Left hindlimb (tissue), 1 donor: ENCODE measurements around the gene TRIM5.
A peak's percentile ranks its signal among the peaks of the same experiment; 100 is the strongest.
"Not testable (repeated sequence)": the region's sequence is repeated elsewhere in the genome, so short reads cannot be mapped to it uniquely, and the experiment has no call there.

Source experiments
- DNase-seq: peaks from one replicate; pipeline ENCODE4 v3.0.0-alpha.2; 2018

Gene TRIM5, protein sequence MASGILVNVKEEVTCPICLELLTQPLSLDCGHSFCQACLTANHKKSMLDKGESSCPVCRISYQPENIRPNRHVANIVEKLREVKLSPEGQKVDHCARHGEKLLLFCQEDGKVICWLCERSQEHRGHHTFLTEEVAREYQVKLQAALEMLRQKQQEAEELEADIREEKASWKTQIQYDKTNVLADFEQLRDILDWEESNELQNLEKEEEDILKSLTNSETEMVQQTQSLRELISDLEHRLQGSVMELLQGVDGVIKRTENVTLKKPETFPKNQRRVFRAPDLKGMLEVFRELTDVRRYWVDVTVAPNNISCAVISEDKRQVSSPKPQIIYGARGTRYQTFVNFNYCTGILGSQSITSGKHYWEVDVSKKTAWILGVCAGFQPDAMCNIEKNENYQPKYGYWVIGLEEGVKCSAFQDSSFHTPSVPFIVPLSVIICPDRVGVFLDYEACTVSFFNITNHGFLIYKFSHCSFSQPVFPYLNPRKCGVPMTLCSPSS

DNA sequence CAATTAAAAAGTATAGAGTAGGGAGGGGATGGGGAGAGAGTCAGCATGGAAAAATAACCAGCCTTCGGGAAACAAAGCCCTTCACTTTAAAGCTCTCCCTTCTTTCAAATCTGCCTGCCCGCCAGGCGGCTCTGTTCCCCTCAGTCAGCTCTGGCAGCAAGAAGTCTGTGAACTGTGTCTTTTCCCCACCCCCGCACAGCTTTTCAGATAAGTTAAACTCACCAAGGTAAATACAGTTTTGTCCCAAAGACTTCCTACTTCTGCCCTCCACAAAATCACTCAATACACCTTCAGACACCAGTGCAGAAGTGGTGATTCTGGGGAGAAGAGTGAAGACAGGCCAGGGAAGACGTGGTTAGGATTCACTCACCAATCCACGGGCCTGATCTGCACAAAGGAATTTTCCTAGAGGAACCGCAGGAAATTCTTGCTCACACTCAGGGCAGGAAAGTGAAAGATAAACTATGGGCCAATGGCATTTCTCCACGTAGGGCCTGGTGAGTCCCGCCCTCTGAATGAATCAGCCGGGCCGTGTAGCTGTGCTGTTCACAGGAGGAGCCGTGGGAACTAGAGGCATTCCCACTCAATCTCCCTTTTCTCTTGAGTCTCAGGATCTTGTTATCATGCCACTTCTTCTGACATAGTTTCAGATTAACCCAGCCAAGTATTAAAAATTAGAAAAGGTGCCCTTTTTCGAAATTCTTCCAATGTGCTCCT is at the start of gene TRIM5:
TSS of gene TRIM5 (minus strand) at position 429 of the 717 bp plus-strand sequence. CDS start 4,897 bp downstream, outside the sequence.
- peak; percentile 90 for DNase-seq

DNA sequence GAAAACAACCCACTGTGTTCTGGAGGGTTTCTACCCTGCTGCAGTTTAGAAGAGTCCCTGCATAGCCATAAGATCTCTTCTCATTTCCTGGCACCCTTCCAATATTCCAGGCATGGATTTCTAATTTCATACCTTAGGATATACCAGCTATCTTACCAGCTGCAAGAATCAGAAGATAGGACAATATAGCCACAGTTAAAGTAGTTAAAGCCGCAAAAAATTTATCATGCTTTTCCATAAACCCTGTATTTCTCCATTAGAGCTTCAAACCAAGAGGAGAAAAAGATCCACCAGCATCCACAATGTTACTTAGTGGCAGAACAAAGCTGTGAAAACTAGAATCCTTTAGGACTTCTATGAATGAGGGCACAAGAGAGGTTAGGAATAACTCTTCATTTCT is 42.8 kb upstream of the TRIM5 start:
- no peak for DNase-seq

DNA sequence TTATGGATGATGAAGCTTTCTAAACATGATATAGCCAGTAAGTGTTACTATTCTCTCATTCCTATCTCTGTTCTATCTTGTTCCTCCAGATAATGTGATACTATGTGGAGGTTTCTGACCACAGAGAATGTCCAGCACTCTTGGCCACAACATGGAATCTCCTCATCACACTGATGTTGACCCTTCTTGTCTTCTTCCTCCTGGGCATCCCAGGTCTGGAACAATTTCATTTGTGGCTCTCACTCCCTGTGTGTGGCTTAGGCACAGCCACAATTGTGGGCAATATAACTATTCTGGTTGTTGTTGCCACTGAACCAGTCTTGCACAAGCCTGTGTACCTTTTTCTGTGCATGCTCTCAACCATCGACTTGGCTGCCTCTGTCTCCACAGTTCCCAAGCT is 41.5 kb upstream of the TRIM5 start:
- DNase-seq = no peak

DNA sequence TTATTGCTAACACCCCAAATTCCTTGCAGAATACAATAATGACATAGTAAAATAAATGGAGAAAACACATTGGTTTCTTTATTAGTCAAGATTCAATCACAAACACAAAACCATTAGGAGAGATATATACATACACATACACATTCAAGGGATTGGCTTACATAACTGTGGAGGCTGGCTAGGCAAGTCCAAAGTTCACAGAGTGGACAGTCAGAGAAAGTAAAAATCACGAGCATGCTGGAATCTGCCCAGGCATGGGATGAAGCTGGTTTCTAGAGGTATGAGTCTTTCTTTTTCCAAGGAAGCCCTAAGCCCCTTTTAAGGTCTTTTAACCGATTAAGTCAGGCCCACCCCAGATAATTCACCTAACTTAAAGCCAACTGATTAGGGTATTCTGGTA is 37.7 kb upstream of the TRIM5 start:
- DNase-seq = no peak

DNA sequence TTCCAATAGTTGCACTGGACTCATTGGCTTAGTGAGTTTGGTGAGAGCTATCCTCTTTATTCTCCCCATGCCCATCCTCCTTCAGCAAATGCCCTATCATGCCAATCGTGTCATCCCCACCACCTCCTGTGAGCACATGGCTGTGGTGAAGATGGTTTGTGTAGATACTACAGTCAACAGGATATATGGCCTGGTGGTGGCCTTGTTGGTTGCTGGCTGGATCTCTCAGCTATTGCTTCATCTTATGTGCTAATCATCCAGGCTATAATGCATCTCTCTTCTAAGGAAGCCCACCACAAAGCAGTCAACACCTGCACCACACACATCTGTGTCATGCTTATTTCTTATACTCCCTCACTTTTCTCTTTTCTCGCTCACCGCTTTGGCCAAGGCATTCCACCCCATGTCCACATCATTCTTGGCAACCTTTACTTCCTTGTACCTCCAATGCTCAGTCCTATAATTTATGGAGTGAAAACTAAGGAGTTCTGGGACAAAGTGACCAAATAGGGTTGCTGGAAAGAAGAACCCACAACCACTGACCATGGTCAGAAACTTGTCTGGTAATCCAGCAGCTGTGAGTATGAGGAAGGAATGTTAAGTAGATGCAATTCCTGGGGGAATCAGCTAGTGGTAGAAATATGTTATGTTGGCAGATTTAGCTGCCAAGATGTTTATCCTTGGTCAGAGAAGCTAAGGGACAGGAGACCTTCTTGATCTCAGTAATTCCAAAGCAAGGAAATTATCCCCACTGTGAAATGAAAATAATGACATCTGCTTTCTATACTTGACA is 35.0 kb upstream of the TRIM5 start:
- no peak for DNase-seq

DNA sequence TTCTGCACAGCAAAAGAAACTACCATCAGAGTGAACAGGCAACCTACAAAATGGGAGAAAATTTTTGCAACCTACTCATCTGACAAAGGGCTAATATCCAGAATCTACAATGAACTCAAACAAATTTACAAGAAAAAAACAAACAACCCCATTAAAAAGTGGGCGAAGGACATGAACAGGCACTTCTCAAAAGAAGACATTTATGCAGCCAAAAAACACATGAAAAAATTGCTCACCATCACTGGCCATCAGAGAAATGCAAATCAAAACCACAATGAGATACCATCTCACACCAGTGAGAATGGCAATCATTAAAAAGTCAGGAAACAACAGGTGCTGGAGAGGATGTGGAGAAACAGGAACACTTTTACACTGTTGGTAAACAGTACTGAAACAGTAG is 31.6 kb upstream of the TRIM5 start:
- DNase-seq = not testable (repeated sequence)

DNA sequence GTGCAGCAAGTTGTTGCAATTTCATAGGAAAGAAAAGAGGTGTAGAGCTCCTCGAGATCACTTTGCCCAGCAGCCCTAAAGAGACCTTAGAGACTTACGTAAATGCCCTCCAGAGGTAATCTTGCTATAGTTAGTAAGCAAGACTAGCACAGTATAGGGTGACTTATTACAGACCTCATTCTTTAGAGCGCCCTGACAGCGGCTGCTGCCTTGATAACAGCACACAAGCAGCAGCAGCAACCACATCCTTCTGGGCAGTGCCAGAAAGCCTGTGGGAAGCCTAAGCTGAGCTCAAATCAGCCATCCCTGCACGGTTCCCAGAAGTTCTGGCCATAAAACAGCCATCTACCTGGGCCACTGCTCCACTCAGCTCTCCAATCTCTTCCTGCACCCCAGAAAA is 28.8 kb upstream of the TRIM5 start:
- DNase-seq = no peak

DNA sequence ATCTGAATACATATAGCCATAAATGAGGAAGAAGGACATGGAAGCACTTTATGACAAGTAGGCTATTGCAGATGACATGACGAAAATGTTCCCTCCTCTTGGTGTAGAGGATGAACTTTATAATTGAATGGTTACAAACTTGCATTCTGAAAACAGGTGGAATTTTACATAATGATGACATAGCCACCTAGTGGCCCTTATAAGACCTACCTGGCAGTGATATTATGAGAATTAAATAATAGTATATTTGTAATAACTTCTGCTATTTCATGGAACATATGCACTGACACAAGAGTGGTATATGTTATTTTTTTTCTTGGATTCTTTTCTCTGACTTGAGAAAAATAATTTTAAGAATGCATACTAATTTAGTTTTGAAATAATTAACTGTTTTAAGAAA is 27.6 kb upstream of the TRIM5 start:
- no peak for DNase-seq

DNA sequence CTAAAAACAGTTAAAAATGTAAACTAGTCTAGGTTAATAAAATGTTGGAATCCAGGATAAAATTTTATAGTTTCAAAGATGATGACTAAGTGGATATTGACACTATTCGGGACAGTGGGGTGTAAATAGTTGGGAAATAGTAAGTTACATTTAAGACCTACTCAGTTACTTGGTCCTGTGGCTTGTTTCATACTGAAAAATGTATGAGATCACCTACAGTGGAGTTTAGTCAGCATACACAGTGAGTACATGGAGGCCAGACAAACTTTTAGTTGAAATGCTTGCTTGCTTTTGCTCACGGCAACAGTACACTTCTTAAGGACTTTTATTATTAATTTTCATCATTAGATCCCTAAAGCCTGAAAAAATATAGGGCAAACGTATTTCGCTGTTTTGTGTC is 20.8 kb upstream of the TRIM5 start:
- no peak for DNase-seq

DNA sequence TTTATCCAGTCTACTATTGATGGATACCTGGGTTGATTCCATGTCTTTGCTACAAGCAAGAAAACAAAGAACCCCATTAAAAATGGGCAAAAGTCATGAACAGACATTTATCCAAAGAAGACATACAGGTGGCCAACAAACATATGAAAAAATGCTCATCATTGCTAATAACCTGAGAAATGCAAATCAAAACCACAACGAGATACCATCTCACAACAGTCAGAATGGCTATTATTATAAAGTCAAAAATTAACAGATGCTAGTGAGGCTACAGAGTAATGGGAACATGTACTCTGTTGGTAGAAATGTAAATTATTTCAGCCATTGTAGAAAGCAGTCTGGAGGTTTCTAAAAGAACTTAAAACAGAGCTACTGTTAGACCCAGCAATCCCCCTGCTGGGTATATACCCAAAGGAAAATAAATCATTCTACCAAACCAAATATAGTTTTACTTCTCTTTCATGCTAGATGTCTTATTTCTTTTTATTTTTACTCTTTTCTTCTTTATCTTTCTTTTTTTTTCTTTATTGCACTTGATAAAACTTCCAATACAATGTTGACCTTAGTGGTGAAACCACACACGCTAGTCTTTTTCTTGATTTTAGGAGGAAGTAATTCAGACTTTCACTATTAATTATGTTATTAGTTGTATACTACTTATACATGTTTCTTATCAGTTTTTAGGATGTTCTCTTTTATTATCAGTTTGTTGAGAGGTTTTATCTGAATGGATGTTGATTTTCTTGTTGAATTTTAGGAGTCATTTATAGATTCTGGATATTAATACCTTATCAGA is 19.1 kb upstream of the TRIM5 start:
- no peak for DNase-seq

DNA sequence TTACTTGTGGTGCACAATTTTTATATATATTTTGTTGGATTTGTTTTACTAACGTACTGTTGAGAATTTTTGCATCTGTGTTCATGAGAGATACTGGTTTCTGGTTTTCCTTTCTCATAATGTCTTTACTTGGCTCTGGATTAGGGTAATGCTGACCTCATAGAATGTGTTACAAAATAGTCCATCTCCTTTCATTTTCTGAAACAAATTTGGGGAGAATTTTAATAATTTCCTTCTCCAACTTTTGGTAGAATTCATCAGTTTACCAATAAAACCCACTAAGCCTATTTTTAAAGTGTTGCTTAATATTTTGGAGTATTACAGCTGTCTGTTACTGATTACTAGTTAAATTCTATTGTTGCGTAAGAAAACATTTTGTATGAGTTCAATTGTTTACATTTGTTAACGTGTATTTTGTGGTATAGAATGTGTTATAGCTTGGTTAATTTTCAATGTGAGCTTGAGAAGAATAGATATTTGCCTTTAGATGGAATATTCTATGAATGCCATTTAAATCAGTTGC is 16.2 kb upstream of the TRIM5 start:
- DNase-seq = no peak

DNA sequence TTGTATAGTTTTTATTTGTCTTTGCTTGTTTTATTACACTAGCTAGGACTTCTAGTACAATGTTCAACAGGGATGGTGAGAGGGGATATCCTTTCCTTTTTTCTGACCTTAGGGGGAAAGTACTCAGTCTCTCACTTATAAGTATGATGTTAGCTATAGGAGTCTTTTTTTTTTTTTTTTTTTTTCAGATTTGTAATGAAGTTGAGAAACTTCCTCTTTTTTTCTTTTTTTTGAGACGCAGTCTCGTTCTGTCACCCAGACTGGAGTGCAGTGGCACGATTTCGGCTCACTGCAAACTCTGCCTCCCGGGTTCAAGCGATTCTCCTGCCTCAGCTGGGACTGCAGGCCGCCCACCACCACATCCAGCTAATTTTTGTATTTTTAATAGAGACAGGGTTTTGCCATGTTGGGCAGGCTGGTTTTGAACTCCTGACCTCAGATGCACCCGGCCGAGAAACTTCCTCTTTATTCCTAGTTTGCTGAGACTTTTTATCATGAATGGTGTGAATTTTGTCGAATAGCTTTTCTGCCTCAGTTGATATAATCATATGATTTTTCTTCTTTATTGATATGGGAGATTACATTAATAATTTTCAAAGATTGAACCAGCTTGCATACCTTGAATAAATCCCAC is 15.7 kb upstream of the TRIM5 start:
- no peak for DNase-seq

DNA sequence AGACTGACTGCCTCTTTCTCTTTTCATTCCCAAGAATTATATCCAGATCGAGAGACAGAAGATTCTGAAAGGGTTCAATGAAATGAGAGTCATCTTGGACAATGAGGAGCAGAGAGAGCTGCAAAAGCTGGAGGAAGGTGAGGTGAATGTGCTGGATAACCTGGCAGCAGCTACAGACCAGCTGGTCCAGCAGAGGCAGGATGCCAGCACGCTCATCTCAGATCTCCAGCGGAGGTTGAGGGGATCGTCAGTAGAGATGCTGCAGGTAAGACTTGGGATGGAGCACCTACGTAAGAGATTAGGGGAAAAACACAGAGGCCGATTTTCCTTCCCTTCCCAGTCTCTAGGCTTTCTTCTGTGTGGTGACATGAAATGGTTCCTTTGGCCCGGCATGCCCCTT is 13.4 kb upstream of the TRIM5 start:
- no peak for DNase-seq

DNA sequence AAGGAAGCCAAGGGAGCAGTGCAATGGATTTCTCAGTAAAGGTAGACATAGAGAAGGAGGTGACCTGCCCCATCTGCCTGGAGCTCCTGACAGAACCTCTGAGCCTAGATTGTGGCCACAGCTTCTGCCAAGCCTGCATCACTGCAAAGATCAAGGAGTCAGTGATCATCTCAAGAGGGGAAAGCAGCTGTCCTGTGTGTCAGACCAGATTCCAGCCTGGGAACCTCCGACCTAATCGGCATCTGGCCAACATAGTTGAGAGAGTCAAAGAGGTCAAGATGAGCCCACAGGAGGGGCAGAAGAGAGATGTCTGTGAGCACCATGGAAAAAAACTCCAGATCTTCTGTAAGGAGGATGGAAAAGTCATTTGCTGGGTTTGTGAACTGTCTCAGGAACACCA is 11.3 kb upstream of the TRIM5 start:
- DNase-seq = no peak

DNA sequence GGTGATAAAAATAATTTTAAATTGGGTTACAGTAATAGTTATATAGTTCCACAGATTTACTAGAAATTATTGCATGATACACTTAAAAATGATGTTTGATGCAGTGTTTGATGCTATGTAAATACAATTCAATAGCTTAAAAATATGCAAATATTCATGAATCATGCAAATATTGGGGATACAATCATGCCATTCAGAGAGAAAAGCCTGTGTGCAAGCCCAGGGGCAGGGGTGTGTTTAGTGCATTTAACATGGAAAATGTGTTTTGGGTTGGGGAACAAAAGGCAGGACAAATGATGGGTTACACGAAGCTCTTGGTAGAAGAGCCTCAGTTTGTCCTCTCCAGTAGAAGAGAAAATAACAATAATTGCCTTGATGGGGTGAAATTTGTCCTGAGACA is 10.7 kb upstream of the TRIM5 start:
- DNase-seq = no peak

DNA sequence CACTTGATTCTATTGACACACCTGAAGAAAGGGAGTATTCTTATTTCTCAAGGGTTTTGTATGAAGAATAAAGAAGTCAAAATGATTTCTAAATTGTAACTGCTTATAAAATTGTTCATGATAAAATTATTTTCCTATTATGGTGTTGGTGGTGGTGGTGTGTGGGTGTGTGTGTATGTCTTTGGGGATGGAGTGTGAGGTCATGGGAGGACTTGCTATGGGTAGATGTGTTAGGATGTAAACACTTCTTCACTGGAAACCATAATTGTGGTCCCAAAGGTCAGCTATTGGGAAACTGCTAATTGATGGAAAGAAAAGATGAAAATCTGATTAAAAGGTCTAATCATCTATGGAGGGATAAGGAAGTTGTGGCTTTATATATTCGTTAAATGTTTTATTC is 9.8 kb upstream of the TRIM5 start:
- DNase-seq = no peak

DNA sequence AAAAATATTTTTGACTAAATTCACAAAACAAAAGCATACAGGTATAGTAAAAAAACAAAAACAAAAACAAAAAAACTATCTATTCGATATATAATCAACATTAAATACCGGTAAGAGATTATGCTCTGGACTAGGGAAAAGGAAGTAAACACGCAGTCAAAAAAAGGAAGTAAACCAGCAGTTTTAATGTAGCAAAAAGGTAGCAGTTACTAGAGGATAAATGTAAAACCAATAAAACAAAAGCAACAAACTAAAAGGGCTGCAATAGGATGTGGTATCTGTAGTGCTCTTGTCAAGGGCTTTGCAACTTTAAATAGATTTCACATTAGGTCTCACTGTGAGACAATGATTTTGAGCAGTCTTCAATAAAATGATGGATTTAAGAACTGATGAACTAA is 7.1 kb upstream of the TRIM5 start:
- no peak for DNase-seq

DNA sequence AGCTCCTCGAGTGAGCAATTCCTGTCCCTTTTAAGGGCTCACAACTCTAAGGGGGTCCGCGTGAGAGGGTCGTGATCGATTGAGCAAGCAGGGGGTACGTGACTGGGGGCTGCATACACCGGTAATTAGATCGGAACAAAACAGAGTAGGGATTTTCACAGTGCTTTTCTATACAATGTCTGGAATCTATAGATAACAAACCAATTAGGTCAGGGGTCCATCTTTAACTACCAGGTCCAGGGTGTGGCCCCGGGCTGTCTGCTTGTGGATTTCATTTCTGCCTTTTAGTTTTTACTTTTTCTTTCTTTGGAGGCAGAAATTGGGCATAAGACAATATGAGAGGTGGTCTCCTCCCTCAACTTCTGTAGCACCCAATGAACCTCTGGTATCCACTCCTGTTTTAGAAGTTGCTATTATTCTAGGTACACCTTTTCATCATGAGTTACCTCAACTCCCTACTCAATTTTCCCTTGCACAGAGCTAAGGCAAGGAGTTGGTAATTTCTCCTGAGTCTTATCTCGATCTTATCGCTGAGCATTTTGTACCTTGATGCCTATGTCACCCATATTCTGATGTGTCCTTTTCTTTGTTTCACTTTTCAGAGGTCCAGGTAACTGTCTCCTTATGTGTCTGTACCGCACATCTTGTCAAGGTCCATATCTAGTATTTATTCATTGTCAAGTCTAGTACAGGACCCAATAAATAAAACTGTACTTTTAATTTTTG is 6.5 kb upstream of the TRIM5 start:
- not testable (repeated sequence) for DNase-seq

DNA sequence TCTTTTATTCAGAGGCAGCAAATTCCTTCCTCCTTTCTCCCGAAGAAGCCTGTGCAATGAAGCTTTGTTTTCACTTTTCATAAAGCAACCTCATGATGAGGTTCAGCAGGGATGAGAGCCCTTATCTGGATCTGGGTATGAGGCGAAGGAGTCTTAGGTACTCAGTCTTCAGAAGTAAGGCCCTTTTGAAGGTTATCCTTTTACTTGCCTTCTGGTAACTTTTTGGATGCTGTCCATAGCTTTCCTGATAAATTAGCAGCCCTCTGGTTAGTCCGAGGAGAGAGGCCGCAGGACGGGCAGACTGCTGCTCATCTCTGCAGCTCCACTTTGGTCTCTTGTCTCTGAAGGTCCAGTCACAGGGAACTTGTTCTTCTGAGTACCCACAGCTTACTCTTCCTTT is 5.9 kb upstream of the TRIM5 start:
- DNase-seq = no peak

DNA sequence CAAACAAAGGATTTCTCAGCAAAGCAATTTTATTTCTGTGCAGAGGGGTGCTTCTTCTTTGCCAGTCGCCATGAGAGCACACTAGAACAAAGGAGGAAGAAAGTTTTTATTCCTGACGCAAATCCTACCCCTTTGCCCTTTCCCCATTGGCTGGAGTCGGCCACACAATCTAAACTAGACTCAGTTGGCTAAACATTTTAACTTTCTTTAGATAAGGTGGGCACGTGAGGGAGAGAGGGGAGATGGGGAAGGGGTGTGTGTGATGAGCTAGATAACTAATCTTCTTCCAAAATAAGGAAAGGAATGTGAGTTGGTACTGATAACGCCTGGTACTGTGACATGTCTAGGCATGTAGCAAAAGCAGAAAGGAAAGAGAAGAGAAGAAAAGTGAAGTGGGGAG is 5.3 kb upstream of the TRIM5 start:
- no peak for DNase-seq

DNA sequence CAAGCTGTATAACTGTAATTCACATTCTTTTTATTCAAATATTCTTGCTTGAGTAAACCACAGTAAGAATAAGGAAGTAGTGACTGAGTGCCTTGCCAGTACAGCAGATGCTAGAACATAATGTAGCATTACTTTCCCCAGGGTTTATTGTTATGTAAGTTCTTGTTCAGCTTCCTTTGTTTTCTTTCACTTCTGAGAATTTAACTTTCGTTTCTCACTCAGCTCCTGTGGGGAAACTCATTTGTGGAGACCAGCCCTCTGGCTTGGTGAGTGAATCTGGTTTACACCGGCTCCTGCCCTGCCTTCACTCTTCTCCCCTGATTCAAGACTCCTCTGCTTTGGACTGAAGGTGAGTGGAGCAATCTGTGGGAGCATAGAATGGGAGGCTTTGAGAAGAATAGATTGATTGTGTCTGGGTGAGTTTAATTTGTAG is 4.7 kb upstream of the TRIM5 start, which contains the start of gene TRIM22:
TSS of gene TRIM22 (plus strand) at position 240 of the 433 bp plus-strand sequence. CDS start 6,443 bp downstream, outside the sequence.
- DNase-seq = peak; percentile 40
